WTC11 (cell line): ENCODE measurements around the gene NANP. TPM values are rescaled to one million over a fixed set of nuclear protein-coding genes. Genes with fewer than 3 reads are reported as not detected.
A peak's percentile ranks its signal among the peaks of the same experiment; 100 is the strongest.

Experiments
- ATAC-seq: fragments of 200-7000 bp; cut with Tn5 transposase; 2 replicates; pipeline ENCODE4 v1.10.0; 2021; ENCODE audit warnings: mild to moderate bottlenecking, moderate library complexity
- CTCF ChIA-PET: fragments of 300-600 bp; sonication (Branson Sonifier 250); formaldehyde crosslinking; loops from one replicate; lab custom pipeline; 2021; ENCODE audit warnings: antibody characterized with exemption; lab: Charles Lee
- POLR2A ChIA-PET: fragments of 350-600 bp; sonication (Branson Sonifier 250); formaldehyde crosslinking; loops from one replicate; lab custom pipeline; 2021; ENCODE audit warnings: antibody characterized with exemption; lab: Charles Lee
- DNase-seq: peaks from one replicate; pipeline ENCODE4 v3.0.0; 2021; ENCODE audit warnings: low spot score
- H3K27ac Mint-ChIP-seq: 2 replicates; pipeline ENCODE4 v1.8.0; 2021; ENCODE audit warnings: mixed read lengths
- H3K27me3 Mint-ChIP-seq: 2 replicates; pipeline ENCODE4 v1.8.0; 2021; ENCODE audit warnings: low read depth, mild to moderate bottlenecking, moderate library complexity, mixed read lengths
- H3K36me3 Mint-ChIP-seq: 2 replicates; pipeline ENCODE4 v1.8.0; 2021; ENCODE audit warnings: mixed read lengths
- H3K4me1 Mint-ChIP-seq: 2 replicates; pipeline ENCODE4 v1.8.0; 2022; ENCODE audit warnings: mixed read lengths
- H3K4me3 Mint-ChIP-seq: 2 replicates; pipeline ENCODE4 v1.8.0; 2021; ENCODE audit warnings: mild to moderate bottlenecking, moderate library complexity, mixed read lengths
- H3K9me3 Mint-ChIP-seq: 2 replicates; pipeline ENCODE4 v1.8.0; 2021; ENCODE audit warnings: mixed read lengths
- CREB1 ChIP-seq: sonication (generic); formaldehyde crosslinking; IDR thresholded peaks from 2 replicates; pipeline ENCODE4 v1.8.0; 2023; ENCODE audit warnings: mild to moderate bottlenecking, missing genetic modification reagents
- CREM ChIP-seq: sonication (generic); formaldehyde crosslinking; IDR thresholded peaks from 2 replicates; pipeline ENCODE4 v1.8.1; 2022; ENCODE audit warnings: mild to moderate bottlenecking, missing genetic modification reagents, moderate library complexity
- GTF2I ChIP-seq: fragments of 250-450 bp; sonication (Bioruptor Pico); conservative IDR thresholded peaks from 2 replicates; pipeline ENCODE4 v1.4.0; 2021; ENCODE audit warnings: mild to moderate bottlenecking
- IRF2 ChIP-seq: sonication (generic); formaldehyde crosslinking; IDR thresholded peaks from 2 replicates; pipeline ENCODE4 v1.8.0; 2022; ENCODE audit warnings: low read depth, missing genetic modification reagents, borderline replicate concordance
- JAZF1 ChIP-seq: fragments of 250-450 bp; sonication (Bioruptor Pico); IDR thresholded peaks from 2 replicates; pipeline ENCODE4 v1.9.0; 2021; ENCODE audit warnings: moderate library complexity, mild to moderate bottlenecking, inconsistent platforms
- JUN ChIP-seq: sonication (generic); formaldehyde crosslinking; IDR thresholded peaks from 2 replicates; pipeline ENCODE4 v1.8.0; 2023; ENCODE audit warnings: mild to moderate bottlenecking, missing genetic modification reagents
- KAT7 ChIP-seq: sonication (generic); formaldehyde crosslinking; IDR thresholded peaks from 2 replicates; pipeline ENCODE4 v1.8.1; 2023; ENCODE audit warnings: missing genetic modification reagents, mild to moderate bottlenecking, borderline replicate concordance
- NFE2L1 ChIP-seq: sonication (generic); formaldehyde crosslinking; IDR thresholded peaks from 2 replicates; pipeline ENCODE4 v1.8.1; 2023; ENCODE audit warnings: missing genetic modification reagents
- RELA ChIP-seq: sonication (generic); formaldehyde crosslinking; IDR thresholded peaks from 2 replicates; pipeline ENCODE4 v1.8.1; 2022; ENCODE audit warnings: missing genetic modification reagents, mild to moderate bottlenecking, borderline replicate concordance
- SMAD3 ChIP-seq: sonication (generic); formaldehyde crosslinking; IDR thresholded peaks from 2 replicates; pipeline ENCODE4 v1.8.0; 2022; ENCODE audit warnings: missing genetic modification reagents, mild to moderate bottlenecking, borderline replicate concordance
- ZBTB21 ChIP-seq: sonication (generic); formaldehyde crosslinking; IDR thresholded peaks from 2 replicates; pipeline ENCODE4 v1.8.1; 2023; ENCODE audit warnings: mild to moderate bottlenecking, missing genetic modification reagents, borderline replicate concordance
- ZNF121 ChIP-seq: sonication (generic); formaldehyde crosslinking; IDR thresholded peaks from 2 replicates; pipeline ENCODE4 v1.8.0; 2023; ENCODE audit warnings: missing genetic modification reagents
- ZNF138 ChIP-seq: sonication (generic); formaldehyde crosslinking; conservative IDR thresholded peaks from 2 replicates; pipeline ENCODE4 v1.8.1; 2022; ENCODE audit warnings: mild to moderate bottlenecking, moderate library complexity, missing genetic modification reagents
- ZNF263 ChIP-seq: sonication (generic); formaldehyde crosslinking; IDR thresholded peaks from 2 replicates; pipeline ENCODE4 v1.8.1; 2022; ENCODE audit warnings: low read depth, mild to moderate bottlenecking, moderate library complexity, missing genetic modification reagents
- ZNF317 ChIP-seq: sonication (generic); formaldehyde crosslinking; IDR thresholded peaks from 2 replicates; pipeline ENCODE4 v1.8.1; 2023; ENCODE audit warnings: low read depth, mild to moderate bottlenecking, moderate library complexity, missing genetic modification reagents, borderline replicate concordance
- ZNF416 ChIP-seq: fragments of 250-450 bp; sonication (Bioruptor Pico); IDR thresholded peaks from 2 replicates; pipeline ENCODE4 v1.9.0; 2021; ENCODE audit warnings: mild to moderate bottlenecking, inconsistent platforms
- total RNA-seq: library from RNA; stranded (reverse); gene quantifications from 3 replicates; pipeline ENCODE4 v1.2.3, GENCODE V29; 2021
- TF ChIP-seq, protein P1 (sequence below): sonication (generic); formaldehyde crosslinking; IDR thresholded peaks from 2 replicates; pipeline ENCODE4 v1.8.0; 2023; ENCODE audit warnings: missing genetic modification reagents
- TF ChIP-seq, protein P2 (sequence below): fragments of 250-450 bp; sonication (Bioruptor Pico); IDR thresholded peaks from 2 replicates; pipeline ENCODE4 v1.9.0; 2021; ENCODE audit warnings: moderate library complexity, mild to moderate bottlenecking, inconsistent platforms, borderline replicate concordance
- TF ChIP-seq, protein P3 (sequence below): sonication (generic); formaldehyde crosslinking; conservative IDR thresholded peaks from 2 replicates; pipeline ENCODE4 v1.8.1; 2023; ENCODE audit warnings: mild to moderate bottlenecking, low read depth, missing genetic modification reagents, moderate library complexity
- TF ChIP-seq, protein P4 (sequence below): fragments of 250-450 bp; sonication (Bioruptor Pico); IDR thresholded peaks from 2 replicates; pipeline ENCODE4 v1.9.0; 2021; ENCODE audit warnings: mild to moderate bottlenecking
- TF ChIP-seq, protein P5 (sequence below): sonication (generic); formaldehyde crosslinking; IDR thresholded peaks from 2 replicates; pipeline ENCODE4 v1.8.0; 2022; ENCODE audit warnings: mild to moderate bottlenecking, missing genetic modification reagents
- TF ChIP-seq, protein P6 (sequence below): sonication (generic); formaldehyde crosslinking; IDR thresholded peaks from 2 replicates; pipeline ENCODE4 v1.8.0; 2023; ENCODE audit warnings: mild to moderate bottlenecking, missing genetic modification reagents

The NANP gene
- total RNA-seq, 1 experiment from 2014 or later: 4.8 TPM

DNA sequence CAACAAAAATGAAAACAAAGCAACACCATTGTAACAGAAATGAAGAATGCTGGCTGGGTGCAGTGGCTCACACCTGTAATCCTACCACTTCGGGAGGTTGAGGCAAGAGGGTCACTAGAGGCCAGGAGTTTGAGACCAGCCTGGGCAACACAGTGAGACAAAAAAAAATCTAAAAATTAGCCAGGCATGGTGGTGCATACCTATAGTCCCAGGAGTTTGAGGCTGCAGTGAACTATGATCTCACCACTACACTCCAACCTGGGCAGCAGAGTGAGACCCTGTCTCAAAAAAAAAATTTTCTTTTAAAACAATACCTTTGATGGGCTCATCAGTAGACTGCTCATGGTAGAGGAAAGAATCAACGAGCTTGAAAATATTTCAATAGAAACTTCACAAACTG, 57.0 kb downstream of the NANP start (continued):
- TF ChIP-seq, protein P1, sequence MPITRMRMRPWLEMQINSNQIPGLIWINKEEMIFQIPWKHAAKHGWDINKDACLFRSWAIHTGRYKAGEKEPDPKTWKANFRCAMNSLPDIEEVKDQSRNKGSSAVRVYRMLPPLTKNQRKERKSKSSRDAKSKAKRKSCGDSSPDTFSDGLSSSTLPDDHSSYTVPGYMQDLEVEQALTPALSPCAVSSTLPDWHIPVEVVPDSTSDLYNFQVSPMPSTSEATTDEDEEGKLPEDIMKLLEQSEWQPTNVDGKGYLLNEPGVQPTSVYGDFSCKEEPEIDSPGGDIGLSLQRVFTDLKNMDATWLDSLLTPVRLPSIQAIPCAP (CRISPR knock-in tag): no peak
- TF ChIP-seq ZNF416 (CRISPR knock-in tag) (no peak), ZBTB21 (no peak)

DNA sequence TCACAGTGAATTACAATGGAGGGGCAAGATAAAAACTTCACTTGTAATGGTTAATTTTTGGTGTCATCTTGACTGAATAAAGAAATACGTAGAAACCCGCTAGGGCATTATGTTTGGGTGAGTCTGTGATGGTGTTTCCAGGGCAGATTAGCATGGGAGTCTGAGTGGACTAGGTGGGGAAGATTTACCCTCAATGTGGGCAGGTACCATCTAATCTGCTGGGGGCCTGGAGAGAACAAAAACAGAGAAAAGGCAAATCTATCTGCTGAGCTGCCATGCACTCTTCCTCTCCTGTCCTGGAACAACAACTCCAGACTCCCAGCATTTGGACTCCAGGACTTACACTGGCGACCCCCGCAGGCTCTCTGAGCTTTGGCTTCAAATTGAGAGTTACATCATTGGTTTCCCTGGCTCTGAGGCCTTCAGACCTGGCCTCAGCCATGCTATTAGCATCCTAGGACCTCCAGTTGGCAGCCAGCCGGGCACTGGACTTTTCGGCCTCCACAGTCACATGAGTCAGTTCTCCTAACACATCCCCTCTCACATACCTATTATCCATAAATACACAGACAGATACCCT, 58.1 kb downstream of the NANP start:
- Mint-ChIP-seq H3K27me3 (no peaks in the 10 kb centered on the region), H3K9me3 (peaks cover 15% of the 10 kb centered on the region), H3K27ac (peak overlapping the region; percentile 8; the same call in 1 of the 2 replicates), H3K36me3 (peaks cover 25% of the 10 kb centered on the region), H3K4me1 (peaks cover 26% of the 10 kb centered on the region), H3K4me3 (no peak overlapping the region)
- POLR2A ChIA-PET: interaction anchor here (0.6 kb wide), 1 partner anchor 180 kb away, joined by 5 read pairs; no protein-coding TSS in a partner anchor
- peak; percentile 69 for ATAC-seq
- CTCF ChIA-PET: interaction anchor here (0.9 to 1.6 kb wide), 3 partner anchors 9 to 95 kb away, joined by 3 to 7 read pairs (median 3); no protein-coding TSS in a partner anchor
- no peak for DNase-seq
- TF ChIP-seq, protein P2, sequence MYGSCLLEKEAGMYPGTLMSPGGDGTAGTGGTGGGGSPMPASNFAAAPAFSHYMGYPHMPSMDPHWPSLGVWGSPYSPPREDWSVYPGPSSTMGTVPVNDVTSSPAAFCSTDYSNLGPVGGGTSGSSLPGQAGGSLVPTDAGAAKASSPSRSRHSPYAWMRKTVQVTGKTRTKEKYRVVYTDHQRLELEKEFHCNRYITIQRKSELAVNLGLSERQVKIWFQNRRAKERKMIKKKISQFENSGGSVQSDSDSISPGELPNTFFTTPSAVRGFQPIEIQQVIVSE (CRISPR knock-in tag): no peak
- TF ChIP-seq, protein P3, sequence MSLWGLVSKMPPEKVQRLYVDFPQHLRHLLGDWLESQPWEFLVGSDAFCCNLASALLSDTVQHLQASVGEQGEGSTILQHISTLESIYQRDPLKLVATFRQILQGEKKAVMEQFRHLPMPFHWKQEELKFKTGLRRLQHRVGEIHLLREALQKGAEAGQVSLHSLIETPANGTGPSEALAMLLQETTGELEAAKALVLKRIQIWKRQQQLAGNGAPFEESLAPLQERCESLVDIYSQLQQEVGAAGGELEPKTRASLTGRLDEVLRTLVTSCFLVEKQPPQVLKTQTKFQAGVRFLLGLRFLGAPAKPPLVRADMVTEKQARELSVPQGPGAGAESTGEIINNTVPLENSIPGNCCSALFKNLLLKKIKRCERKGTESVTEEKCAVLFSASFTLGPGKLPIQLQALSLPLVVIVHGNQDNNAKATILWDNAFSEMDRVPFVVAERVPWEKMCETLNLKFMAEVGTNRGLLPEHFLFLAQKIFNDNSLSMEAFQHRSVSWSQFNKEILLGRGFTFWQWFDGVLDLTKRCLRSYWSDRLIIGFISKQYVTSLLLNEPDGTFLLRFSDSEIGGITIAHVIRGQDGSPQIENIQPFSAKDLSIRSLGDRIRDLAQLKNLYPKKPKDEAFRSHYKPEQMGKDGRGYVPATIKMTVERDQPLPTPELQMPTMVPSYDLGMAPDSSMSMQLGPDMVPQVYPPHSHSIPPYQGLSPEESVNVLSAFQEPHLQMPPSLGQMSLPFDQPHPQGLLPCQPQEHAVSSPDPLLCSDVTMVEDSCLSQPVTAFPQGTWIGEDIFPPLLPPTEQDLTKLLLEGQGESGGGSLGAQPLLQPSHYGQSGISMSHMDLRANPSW (CRISPR knock-in tag): no peak
- TF ChIP-seq, protein P4, sequence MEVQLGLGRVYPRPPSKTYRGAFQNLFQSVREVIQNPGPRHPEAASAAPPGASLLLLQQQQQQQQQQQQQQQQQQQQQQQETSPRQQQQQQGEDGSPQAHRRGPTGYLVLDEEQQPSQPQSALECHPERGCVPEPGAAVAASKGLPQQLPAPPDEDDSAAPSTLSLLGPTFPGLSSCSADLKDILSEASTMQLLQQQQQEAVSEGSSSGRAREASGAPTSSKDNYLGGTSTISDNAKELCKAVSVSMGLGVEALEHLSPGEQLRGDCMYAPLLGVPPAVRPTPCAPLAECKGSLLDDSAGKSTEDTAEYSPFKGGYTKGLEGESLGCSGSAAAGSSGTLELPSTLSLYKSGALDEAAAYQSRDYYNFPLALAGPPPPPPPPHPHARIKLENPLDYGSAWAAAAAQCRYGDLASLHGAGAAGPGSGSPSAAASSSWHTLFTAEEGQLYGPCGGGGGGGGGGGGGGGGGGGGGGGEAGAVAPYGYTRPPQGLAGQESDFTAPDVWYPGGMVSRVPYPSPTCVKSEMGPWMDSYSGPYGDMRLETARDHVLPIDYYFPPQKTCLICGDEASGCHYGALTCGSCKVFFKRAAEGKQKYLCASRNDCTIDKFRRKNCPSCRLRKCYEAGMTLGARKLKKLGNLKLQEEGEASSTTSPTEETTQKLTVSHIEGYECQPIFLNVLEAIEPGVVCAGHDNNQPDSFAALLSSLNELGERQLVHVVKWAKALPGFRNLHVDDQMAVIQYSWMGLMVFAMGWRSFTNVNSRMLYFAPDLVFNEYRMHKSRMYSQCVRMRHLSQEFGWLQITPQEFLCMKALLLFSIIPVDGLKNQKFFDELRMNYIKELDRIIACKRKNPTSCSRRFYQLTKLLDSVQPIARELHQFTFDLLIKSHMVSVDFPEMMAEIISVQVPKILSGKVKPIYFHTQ (CRISPR knock-in tag): no peak
- TF ChIP-seq JAZF1 (CRISPR knock-in tag): no peak
- no peak for TF ChIP-seq GTF2I
- TF ChIP-seq NFE2L1 (CRISPR knock-in tag): no peak
- TF ChIP-seq ZNF121 (CRISPR knock-in tag): no peak
- no peak for TF ChIP-seq CREM (CRISPR knock-in tag)
- TF ChIP-seq, protein P5, sequence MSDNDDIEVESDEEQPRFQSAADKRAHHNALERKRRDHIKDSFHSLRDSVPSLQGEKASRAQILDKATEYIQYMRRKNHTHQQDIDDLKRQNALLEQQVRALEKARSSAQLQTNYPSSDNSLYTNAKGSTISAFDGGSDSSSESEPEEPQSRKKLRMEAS (CRISPR knock-in tag): no peak
- no peak for TF ChIP-seq KAT7 (CRISPR knock-in tag)
- TF ChIP-seq ZNF138 (CRISPR knock-in tag): no peak
- TF ChIP-seq CREB1 (CRISPR knock-in tag): no peak
- TF ChIP-seq, protein P6, sequence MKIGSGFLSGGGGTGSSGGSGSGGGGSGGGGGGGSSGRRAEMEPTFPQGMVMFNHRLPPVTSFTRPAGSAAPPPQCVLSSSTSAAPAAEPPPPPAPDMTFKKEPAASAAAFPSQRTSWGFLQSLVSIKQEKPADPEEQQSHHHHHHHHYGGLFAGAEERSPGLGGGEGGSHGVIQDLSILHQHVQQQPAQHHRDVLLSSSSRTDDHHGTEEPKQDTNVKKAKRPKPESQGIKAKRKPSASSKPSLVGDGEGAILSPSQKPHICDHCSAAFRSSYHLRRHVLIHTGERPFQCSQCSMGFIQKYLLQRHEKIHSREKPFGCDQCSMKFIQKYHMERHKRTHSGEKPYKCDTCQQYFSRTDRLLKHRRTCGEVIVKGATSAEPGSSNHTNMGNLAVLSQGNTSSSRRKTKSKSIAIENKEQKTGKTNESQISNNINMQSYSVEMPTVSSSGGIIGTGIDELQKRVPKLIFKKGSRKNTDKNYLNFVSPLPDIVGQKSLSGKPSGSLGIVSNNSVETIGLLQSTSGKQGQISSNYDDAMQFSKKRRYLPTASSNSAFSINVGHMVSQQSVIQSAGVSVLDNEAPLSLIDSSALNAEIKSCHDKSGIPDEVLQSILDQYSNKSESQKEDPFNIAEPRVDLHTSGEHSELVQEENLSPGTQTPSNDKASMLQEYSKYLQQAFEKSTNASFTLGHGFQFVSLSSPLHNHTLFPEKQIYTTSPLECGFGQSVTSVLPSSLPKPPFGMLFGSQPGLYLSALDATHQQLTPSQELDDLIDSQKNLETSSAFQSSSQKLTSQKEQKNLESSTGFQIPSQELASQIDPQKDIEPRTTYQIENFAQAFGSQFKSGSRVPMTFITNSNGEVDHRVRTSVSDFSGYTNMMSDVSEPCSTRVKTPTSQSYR (CRISPR knock-in tag): no peak
- no peak for TF ChIP-seq ZNF263 (CRISPR knock-in tag)
- no peak for TF ChIP-seq IRF2 (CRISPR knock-in tag)
- no peak for TF ChIP-seq RELA (CRISPR knock-in tag)
- no peak for TF ChIP-seq SMAD3 (CRISPR knock-in tag)
- TF ChIP-seq ZNF317 (CRISPR knock-in tag): no peak
- TF ChIP-seq JUN: no peak
